ENCODE results near the gene PPARA.
A peak's percentile ranks its signal among the peaks of the same experiment; 100 is the strongest.

Gene PPARA

GRCh38 chr22:46288846-46289243 lies 138.5 kb downstream of the PPARA start:
- no peak for TF ChIP-seq CTCF (IDR thresholded peaks at IDR 0.05; ENCODE audit: low read length)
- TF ChIP-seq EZH2phosphoT487 (IDR thresholded peaks at IDR 0.05; ENCODE audit: low read length): no peak
- no peak for TF ChIP-seq EZH2 (optimal IDR thresholded peaks at IDR 0.05; ENCODE audit: low read depth, low read length)
- Histone ChIP-seq H4K20me1 (ENCODE audit: insufficient read depth, low read length) (no peaks in the 10 kb centered on the region), H3K27me3 (replicated peaks; ENCODE audit: insufficient read depth, low read length) (no peaks in the 10 kb centered on the region), H3K4me3 (ENCODE audit: low read length) (peak overlapping the region; percentile 75), H3K36me3 (replicated peaks; ENCODE audit: insufficient read depth, low read length) (no peaks in the 10 kb centered on the region; the same call in 1 of the 2 replicates), H3F3A (ENCODE audit: insufficient read depth, low read length) (peaks cover 15% of the 10 kb centered on the region), H3K4me1 (ENCODE audit: low read length) (peaks cover 34% of the 10 kb centered on the region), H2AFZ (ENCODE audit: low read length) (peak overlapping the region; percentile 82), H3K9ac (ENCODE audit: low read length) (peak overlapping the region; percentile 90; the same call in 1 of the 2 replicates), H3K4me2 (ENCODE audit: low read depth, low read length) (peak overlapping the region; percentile 95), H3K79me2 (ENCODE audit: low read length) (peaks cover 19% of the 10 kb centered on the region), H3K9me3 (replicated peaks; ENCODE audit: insufficient read depth, low read length) (no peaks in the 10 kb centered on the region), H3K9me2 (replicated peaks; ENCODE audit: insufficient read depth, low read length) (no peaks in the 10 kb centered on the region), H3K27ac (ENCODE audit: low read length) (peak overlapping the region; percentile 38; the same call in 1 of the 2 replicates)
- DNase-seq: no peak

GRCh38 chr22:46289244-46289891 lies 139.0 kb downstream of the PPARA start:
- no peak overlapping the region for H3K9ac ChIP-seq (ENCODE audit: low read length)
- H3F3A ChIP-seq (ENCODE audit: insufficient read depth, low read length): peaks cover 19% of the 10 kb centered on the region
- no peaks in the 10 kb centered on the region for H4K20me1 ChIP-seq (ENCODE audit: insufficient read depth, low read length)
- no peak for DNase-seq
- H3K27ac ChIP-seq (ENCODE audit: low read length): no peak overlapping the region
- no peaks in the 10 kb centered on the region for H3K36me3 ChIP-seq (replicated peaks; ENCODE audit: insufficient read depth, low read length)
- TF ChIP-seq CTCF (IDR thresholded peaks at IDR 0.05; ENCODE audit: low read length): no peak
- TF ChIP-seq EZH2phosphoT487 (IDR thresholded peaks at IDR 0.05; ENCODE audit: low read length): no peak
- TF ChIP-seq EZH2 (optimal IDR thresholded peaks at IDR 0.05; ENCODE audit: low read depth, low read length): no peak
- H3K79me2 ChIP-seq (ENCODE audit: low read length): peaks cover 19% of the 10 kb centered on the region
- no peak overlapping the region for H3K4me2 ChIP-seq (ENCODE audit: low read depth, low read length)
- no peaks in the 10 kb centered on the region for H3K9me3 ChIP-seq (replicated peaks; ENCODE audit: insufficient read depth, low read length)
- H3K27me3 ChIP-seq (replicated peaks; ENCODE audit: insufficient read depth, low read length): no peaks in the 10 kb centered on the region
- H3K9me2 ChIP-seq (replicated peaks; ENCODE audit: insufficient read depth, low read length): no peaks in the 10 kb centered on the region
- peaks cover 37% of the 10 kb centered on the region for H3K4me1 ChIP-seq (ENCODE audit: low read length)
- H2AFZ ChIP-seq (ENCODE audit: low read length): no peak overlapping the region
- no peak overlapping the region for H3K4me3 ChIP-seq (ENCODE audit: low read length)

DNA sequence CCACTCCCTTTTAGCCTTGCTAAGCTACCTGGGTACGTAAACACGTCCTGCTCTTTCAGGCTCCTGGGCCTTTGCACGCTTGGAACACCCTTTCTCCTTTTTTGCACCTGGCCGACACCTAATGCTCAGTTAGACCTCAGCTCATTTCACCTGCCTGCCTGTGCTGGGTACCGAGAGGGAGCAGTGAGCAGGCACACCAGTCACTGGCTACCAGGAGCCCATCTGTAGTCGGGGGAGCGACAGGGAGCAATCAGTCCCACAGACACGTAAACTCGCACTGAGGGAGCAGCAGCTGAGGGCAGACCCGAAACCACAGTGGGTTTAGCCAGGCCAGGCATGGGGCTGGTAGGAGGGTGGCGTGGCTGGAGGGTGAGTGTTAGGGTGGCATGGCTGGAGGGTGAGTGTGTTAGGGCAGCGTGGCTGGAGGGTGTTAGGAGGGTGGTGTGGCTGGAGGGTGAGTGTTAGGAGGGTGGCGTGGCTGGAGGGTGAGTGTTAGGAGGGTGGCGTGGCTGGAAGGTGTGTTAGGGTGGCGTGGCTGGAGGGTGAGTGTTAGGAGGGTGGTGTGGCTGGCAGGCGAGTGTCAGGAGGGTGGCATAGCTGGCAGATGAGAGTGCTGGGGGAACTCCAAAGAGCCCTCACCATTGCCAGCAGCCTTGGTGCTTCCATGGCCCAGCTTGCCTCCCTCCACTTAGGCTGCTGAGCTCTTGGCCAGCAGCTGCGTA lies 140.0 kb downstream of the PPARA start:
- Histone ChIP-seq H3K9me2 (replicated peaks; ENCODE audit: insufficient read depth, low read length) (no peaks in the 10 kb centered on the region), H3K27ac (ENCODE audit: low read length) (no peak overlapping the region), H3K4me2 (ENCODE audit: low read depth, low read length) (no peak overlapping the region), H3K27me3 (replicated peaks; ENCODE audit: insufficient read depth, low read length) (no peaks in the 10 kb centered on the region), H3K36me3 (replicated peaks; ENCODE audit: insufficient read depth, low read length) (no peaks in the 10 kb centered on the region), H2AFZ (ENCODE audit: low read length) (no peak overlapping the region), H3F3A (ENCODE audit: insufficient read depth, low read length) (peaks cover 26% of the 10 kb centered on the region), H3K4me3 (ENCODE audit: low read length) (no peak overlapping the region), H3K9me3 (replicated peaks; ENCODE audit: insufficient read depth, low read length) (no peaks in the 10 kb centered on the region), H3K4me1 (ENCODE audit: low read length) (peaks cover 45% of the 10 kb centered on the region), H3K9ac (ENCODE audit: low read length) (no peak overlapping the region), H4K20me1 (ENCODE audit: insufficient read depth, low read length) (no peaks in the 10 kb centered on the region), H3K79me2 (ENCODE audit: low read length) (peaks cover 20% of the 10 kb centered on the region)
- DNase-seq: no peak
- TF ChIP-seq EZH2 (optimal IDR thresholded peaks at IDR 0.05; ENCODE audit: low read depth, low read length) (no peak), CTCF (IDR thresholded peaks at IDR 0.05; ENCODE audit: low read length) (no peak), EZH2phosphoT487 (IDR thresholded peaks at IDR 0.05; ENCODE audit: low read length) (no peak)

Measured in MM.1S (cell line).